K562 (cell line): Measurements from ENCODE around the gene CCNK. TPM values are rescaled to one million over a fixed set of nuclear protein-coding genes. Genes with fewer than 3 reads are reported as not detected.

ENCODE experiments used
- ATAC-seq: fragments of 200-7000 bp; cut with Tn5 transposase; 3 replicates; pipeline ENCODE4 v1.9.1; 2020; ENCODE audit warnings: moderate library complexity
- BruUV-seq: library from RNA; stranded (reverse); fragments of 400-500 nt; replicated peaks from 2 replicates; lab custom pipeline; 2021; lab: Mats Ljungman, UMichigan
- CTCF ChIA-PET: fragments of 300-600 bp; formaldehyde crosslinking; extraction: SDS; loops from one replicate; lab custom pipeline; 2021; ENCODE audit warnings: low intra/inter-chr PET ratio; lab: Yijun Ruan, JAX
- POLR2A ChIA-PET: fragments of 300-600, 350-650 bp; sonication (Branson Sonifier 250); formaldehyde crosslinking; extraction: SDS; loops from one replicate; lab custom pipeline; 2021; ENCODE audit warnings: antibody characterized with exemption, inconsistent platforms; lab: Yijun Ruan, JAX
- DNase-seq, 4 experiments: peaks; one replicate each; pipeline versions ENCODE4 v3.0.0 to v3.0.0-alpha.2; 2011 to 2018; ENCODE audit warnings: low spot score in 3 of 4, mixed read lengths in 3 of 4; ENCODE audit errors: extremely low read depth in 1 of 4
- FAIRE-seq: peaks from 2 replicates; lab custom pipeline; 2011; peaks lifted over from hg19 to GRCh38; lab: Jason Lieb, UNC
- H2AFZ ChIP-seq: 2 replicates; pipeline ENCODE4 v1.6.0; 2011; ENCODE audit warnings: low read depth, low read length, control low read depth, inconsistent platforms
- H3K27ac ChIP-seq: fragments of 200-600 bp; 3 replicates; pipeline ENCODE4 v1.8.0; 2011; ENCODE audit warnings: low read depth, mild to moderate bottlenecking, control low read depth, inconsistent platforms, low read length, moderate library complexity, mixed read lengths; ENCODE audit errors: extremely low read depth
- H3K27me3 ChIP-seq, 2 experiments: fragments of 300-600 bp in 1 of 2; 2 replicates in 1 of 2; 3 replicates in 1 of 2; pipeline versions ENCODE4 v1.6.0 to v1.8.0; 2011; ENCODE audit warnings: inconsistent platforms in 2 of 2, low read length in 2 of 2, mild to moderate bottlenecking in 1 of 2, mixed read lengths in 1 of 2, moderate library complexity in 1 of 2; ENCODE audit not compliant: control insufficient read depth in 2 of 2, insufficient read depth in 2 of 2
- H3K36me3 ChIP-seq: fragments of 300-600 bp; 3 replicates; pipeline ENCODE4 v1.8.0; 2011; ENCODE audit warnings: mild to moderate bottlenecking, low read length, inconsistent platforms; ENCODE audit not compliant: control insufficient read depth, insufficient read depth
- H3K4me1 ChIP-seq, 2 experiments: fragments of 200-600 bp in 1 of 2; replicated peaks in 1 of 2; 2 replicates in 1 of 2; 3 replicates in 1 of 2; pipeline versions ENCODE4 v1.5.1 to v1.8.0; 2011; ENCODE audit warnings: inconsistent platforms in 2 of 2, low read length in 2 of 2, mild to moderate bottlenecking in 1 of 2, mixed read lengths in 1 of 2, moderate library complexity in 1 of 2; ENCODE audit not compliant: control insufficient read depth in 2 of 2, insufficient read depth in 2 of 2
- H3K4me2 ChIP-seq: 2 replicates; pipeline ENCODE4 v1.6.1; 2011; ENCODE audit warnings: low read length, control low read depth, inconsistent platforms, mixed read lengths; ENCODE audit not compliant: insufficient read depth
- H3K4me3 ChIP-seq: fragments of 200-600 bp; sonication (generic), shearing (Covaris generic); 2 replicates; pipeline ENCODE4 v1.5.1; 2016; ENCODE audit warnings: control low read depth, inconsistent platforms
- H3K79me2 ChIP-seq: fragments of 200-600 bp; 3 replicates; pipeline ENCODE4 v1.8.0; 2011; ENCODE audit warnings: low read length, inconsistent platforms; ENCODE audit not compliant: control insufficient read depth, insufficient read depth
- H3K9ac ChIP-seq, 2 experiments: 2 replicates each; pipeline versions ENCODE4 v1.6.0 to v1.6.1; 2011; ENCODE audit warnings: low read depth in 2 of 2, low read length in 2 of 2, control low read depth in 1 of 2, inconsistent platforms in 1 of 2, mild to moderate bottlenecking in 1 of 2, mixed read lengths in 1 of 2; ENCODE audit not compliant: insufficient read depth in 1 of 2
- H3K9me1 ChIP-seq: one replicate; pipeline ENCODE4 v1.6.0; 2011; ENCODE audit warnings: inconsistent platforms, mild to moderate bottlenecking, low read length, moderate library complexity; ENCODE audit not compliant: control insufficient read depth, insufficient read depth
- H3K9me3 ChIP-seq: replicated peaks from 2 replicates; pipeline ENCODE4 v1.5.1; 2011; ENCODE audit warnings: low read depth, low read length, inconsistent platforms; ENCODE audit not compliant: control insufficient read depth, insufficient read depth
- H4K20me1 ChIP-seq: replicated peaks from 2 replicates; pipeline ENCODE4 v1.6.1; 2011; ENCODE audit warnings: low read length, inconsistent platforms, mixed read lengths; ENCODE audit not compliant: control insufficient read depth, insufficient read depth
- BRF1 ChIP-seq: IDR thresholded peaks from 3 replicates; pipeline ENCODE4 v1.6.1; 2011; ENCODE audit warnings: borderline replicate concordance, mild to moderate bottlenecking; ENCODE audit not compliant: insufficient read length; ENCODE audit errors: extremely low read depth
- MEF2D ChIP-seq: conservative IDR thresholded peaks from 2 replicates; pipeline ENCODE4 v1.6.1; 2016; ENCODE audit warnings: low read depth, missing genetic modification characterization, missing compliant biosample characterization
- RBBP5 ChIP-seq: fragments of 200-600 bp; sonication (generic); IDR thresholded peaks from 2 replicates; pipeline ENCODE4 v1.6.1; 2012; ENCODE audit warnings: borderline replicate concordance, mild to moderate bottlenecking, low read length, control low read depth, inconsistent platforms; ENCODE audit not compliant: insufficient read depth, poor library complexity, severe bottlenecking
- ZNF431 ChIP-seq: sonication (generic); formaldehyde crosslinking; IDR thresholded peaks from 2 replicates; pipeline ENCODE4 v1.8.0; 2022; ENCODE audit warnings: mild to moderate bottlenecking, missing genetic modification reagents
- ZNF592 ChIP-seq: fragments of 450-650 bp; IDR thresholded peaks from 2 replicates; pipeline ENCODE4 v1.6.1; 2017; ENCODE audit warnings: antibody characterized with exemption, mild to moderate bottlenecking
- WGBS: fragments of 100-300 bp; shearing (Covaris generic); methylation state at CpG from one replicate; pipeline ENCODE4 v1.1.6; 2016; ENCODE audit warnings: low coverage, mixed read lengths; ENCODE audit not compliant: insufficient coverage; ENCODE audit errors: missing lambda C conversion rate; 5-methylcytosine and 5-hydroxymethylcytosine counted together
- in situ Hi-C: fragments of 300-500 bp; cut with MboI; formaldehyde crosslinking; loops from 4 replicates; pipeline ENCODE4 v1.15.0; 2018; ENCODE audit warnings: inconsistent platforms, mixed read lengths
- intact Hi-C: fragments of 100-400 bp; cut with micrococcal nuclease; formaldehyde crosslinking; loops from 2 replicates; pipeline ENCODE4 v1.14.2; 2022
- polyA plus RNA-seq, 8 experiments: library from polyadenylated mRNA; depleted of rRNA in 4 of 8; stranded (reverse) in 5 of 8; unstranded in 3 of 8; fragments of >200 nt; fragmentation: Nextera tagmentation in 2 of 8; fragmentation: Illumina TruSeq in 1 of 8; extraction: Ambion mirVana in 2 of 8; extraction: Trizol in 1 of 8; gene quantifications; 2 replicates each; pipeline versions ENCODE4 v1.2.1 to v1.2.3, GENCODE V29; 2011 to 2014; ENCODE audit warnings: inconsistent platforms in 1 of 8, missing spikeins in 1 of 8
- total RNA-seq, 7 experiments: library from RNA; depleted of rRNA in 6 of 7; stranded (reverse); fragments of >200 nt in 6 of 7; fragmentation: Illumina TruSeq in 2 of 7; extraction: Trizol in 2 of 7; gene quantifications; 2 replicates each; pipeline versions ENCODE4 v1.2.1 to v1.2.3, GENCODE V29; 2011 to 2021; ENCODE audit warnings: low replicate concordance in 1 of 7

CCNK gene
- total and polyA plus RNA-seq, 9 of the 15 experiments (the other 6 are each of a cell fraction or from before 2014, with no cell fraction given), result 5.8 to 84.2 (median 16.4) TPM

DNA sequence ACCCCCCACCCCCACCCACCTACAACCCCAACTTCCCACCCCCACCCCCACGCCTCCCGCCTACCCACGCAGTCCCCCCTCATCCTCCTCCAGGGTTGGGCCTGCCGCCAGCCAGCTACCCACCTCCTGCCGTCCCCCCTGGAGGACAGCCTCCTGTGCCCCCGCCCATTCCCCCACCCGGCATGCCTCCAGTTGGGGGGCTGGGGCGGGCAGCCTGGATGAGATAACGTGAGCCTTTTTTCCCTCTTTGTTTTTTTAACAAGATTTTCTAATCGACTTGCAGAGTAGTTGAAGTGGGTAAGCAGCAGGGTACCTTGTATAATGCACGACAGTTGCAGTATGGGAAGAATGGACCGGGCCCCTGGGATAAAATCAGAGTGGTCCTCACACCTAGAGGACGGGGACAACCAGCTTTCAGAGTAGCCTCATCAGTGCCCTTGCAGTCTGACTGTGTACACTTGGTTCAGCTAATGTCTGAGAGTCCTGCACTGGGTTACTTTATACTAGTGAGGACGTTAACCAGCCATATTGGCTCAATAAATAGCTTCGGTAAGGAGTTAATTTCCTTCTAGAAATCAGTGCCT, 29.4 kb downstream of the CCNK start (continued):
- TF ChIP-seq ZNF592 (no peak), ZNF431 (CRISPR knock-in tag) (no peak), MEF2D (no peak)

DNA sequence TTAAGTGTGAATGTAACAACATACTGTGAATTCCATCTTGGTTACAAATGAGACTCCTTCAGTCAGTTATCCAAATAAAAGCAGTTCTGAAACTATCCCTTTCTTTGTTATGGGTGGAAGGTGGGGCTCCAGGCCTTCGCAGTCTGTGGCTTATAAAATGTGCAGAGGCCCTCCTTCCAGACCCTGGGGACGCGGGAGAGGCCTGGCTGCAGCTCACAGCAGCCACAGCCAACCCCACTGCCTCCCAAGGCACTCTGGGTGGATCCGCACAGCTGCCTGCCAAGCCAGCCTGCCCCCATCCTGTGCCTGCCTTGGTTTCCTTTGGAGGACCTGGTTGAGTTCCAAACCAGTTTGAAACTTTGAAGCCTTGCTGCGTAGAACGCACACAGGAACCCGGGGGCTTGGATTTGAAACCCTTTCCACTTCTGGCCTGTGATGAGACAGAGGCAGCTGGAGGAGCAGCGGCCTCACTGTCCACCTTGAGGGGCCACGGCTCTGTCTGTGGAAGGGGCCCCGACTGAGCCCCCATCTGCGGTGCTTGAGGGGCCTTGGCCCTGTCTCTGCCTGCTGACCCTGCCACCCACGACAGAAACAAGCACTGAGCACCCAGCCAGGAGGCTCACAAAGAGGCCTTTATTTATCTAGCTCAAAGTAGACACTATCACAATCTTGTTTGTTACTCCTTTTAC, 30.4 kb downstream of the CCNK start:
- H3K79me2 ChIP-seq, result no peaks in the 10 kb centered on the region
- H3K9me3 ChIP-seq, result no peaks in the 10 kb centered on the region
- H3K27ac ChIP-seq, result no peak overlapping the region
- POLR2A ChIA-PET, result no interaction called here
- BruUV-seq, result no TSS peak
- CTCF ChIA-PET, result no interaction called here
- no peak overlapping the region for H3K4me3 ChIP-seq
- H3K4me1 ChIP-seq, result peaks cover 0 to 6% of the 10 kb centered on the region in 2 experiments; a peak in 2 of 5 replicates
- 0 out of 2 replicates have a peak, but pooled peaks cover 7% of the 10 kb centered on the region for H4K20me1 ChIP-seq
- no peaks in the 10 kb centered on the region for H3K9me1 ChIP-seq
- H3K4me2 ChIP-seq, result no peak overlapping the region
- in situ Hi-C loops, result no loop called here
- FAIRE-seq (no peak), DNase-seq (no peak), ATAC-seq (no peak)
- H2AFZ ChIP-seq, result no peak overlapping the region
- H3K27me3 ChIP-seq, result no peaks in the 10 kb centered on the region
- intact Hi-C loops, result no loop called here
- WGBS, result 89% methylated on average over 11 of the region's 12 CpGs
- TF ChIP-seq RBBP5, result no peak
- TF ChIP-seq BRF1, result no peak
- peak overlapping the region in 1 of 2 experiments; percentile 17; a peak in 1 of 4 replicates for H3K9ac ChIP-seq
- H3K36me3 ChIP-seq, result peaks cover 50% of the 10 kb centered on the region; the same call in 2 of the 3 replicates
